HG03280 (cell line): ENCODE results near the gene ALG3.

Experiments used
- ATAC-seq: cut with Tn5 transposase; IDR thresholded peaks from one replicate; pipeline ENCODE4 v1.9.1; 2021; ENCODE audit warnings: mild to moderate bottlenecking, moderate library complexity; ENCODE audit not compliant: unreplicated experiment

The ALG3 gene

DNA sequence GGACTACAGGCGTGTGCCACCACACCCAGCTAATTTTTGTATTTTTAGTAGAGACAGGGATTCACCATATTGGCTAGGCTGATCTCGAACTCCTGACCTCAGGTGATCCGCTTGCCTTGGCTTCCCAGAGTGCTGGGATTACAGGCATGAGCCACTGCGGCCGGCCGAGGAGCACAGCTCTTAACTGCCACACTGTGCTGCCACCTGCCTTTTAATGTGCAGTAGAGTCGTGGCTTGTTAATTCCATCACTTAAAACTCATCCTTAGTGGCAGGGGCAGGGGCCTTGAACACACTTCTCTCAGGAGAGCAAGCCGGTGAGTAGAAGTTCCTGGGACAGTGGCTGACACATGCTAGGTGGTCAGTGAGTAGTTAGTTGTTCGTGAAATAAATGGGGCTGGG lies 50.3 kb downstream of the ALG3 start:
- ATAC-seq: no peak

DNA sequence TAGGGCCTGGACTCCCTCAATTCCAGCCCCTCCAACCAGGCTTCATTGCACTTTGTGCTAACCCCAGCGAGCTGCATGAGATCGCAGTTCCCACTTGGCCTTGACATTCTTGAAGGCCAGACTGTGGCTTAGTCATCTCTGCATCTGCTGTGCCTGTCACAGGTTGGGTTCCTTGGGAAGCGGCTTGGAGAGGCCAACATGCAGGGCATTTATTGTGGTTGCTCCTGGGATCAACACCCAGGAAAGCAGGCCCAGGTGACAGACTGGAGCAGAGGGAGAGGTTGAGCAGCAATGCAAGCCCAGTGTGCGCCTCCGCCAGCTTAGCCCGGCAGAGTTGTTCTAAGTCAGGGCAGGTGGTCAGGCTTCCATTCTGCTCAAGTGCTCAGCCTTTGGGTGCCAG lies 52.2 kb downstream of the ALG3 start:
- ATAC-seq: no peak

DNA sequence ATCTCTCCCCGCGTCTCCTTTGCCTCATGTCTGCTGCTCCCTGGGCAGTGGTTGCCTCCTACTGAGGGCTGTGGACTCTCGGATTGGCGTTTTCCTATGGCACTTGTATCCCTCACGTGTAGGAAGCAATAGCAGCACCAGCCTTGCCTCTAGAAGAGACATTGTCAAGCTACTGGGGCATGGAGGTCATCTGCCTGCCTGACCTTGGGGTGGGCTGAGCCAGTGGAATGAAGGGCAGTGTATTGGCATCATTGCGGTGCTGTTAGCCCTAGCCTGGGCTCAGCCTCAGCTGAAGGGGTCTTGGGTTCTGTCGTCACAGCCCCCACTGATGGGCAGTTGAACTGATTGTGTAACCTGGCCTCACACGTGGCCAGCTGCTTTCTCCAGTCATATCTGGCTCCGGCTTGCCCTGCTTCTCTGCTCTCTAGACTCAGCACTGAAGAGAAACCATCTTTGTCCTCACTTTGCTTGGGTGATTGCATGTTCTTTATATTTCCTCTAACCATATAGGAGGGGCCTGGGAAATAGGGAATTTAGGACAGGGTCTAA lies 54.7 kb downstream of the ALG3 start:
- ATAC-seq: no peak

DNA sequence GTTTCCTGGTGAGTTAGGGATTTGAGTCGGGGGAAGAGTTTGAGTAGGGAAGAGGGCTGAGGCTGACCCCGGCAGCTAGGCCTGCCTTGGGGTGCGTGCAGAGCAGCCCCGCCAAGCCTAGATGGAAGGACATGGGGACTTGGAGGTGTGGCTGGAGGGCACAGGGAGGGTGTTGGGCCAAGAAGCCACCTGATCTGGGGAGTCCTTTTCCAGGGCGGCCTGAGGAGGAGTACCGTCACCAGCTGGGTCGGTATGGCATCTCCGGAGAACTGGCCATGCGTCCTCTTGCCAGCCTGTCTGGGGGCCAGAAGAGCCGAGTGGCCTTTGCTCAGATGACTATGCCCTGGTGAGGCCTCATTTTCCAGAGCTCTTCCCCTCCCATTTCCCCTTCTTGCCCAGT lies 55.9 kb downstream of the ALG3 start:
- ATAC-seq: no peak
